ENCODE results near the gene KCND2. TPM values are rescaled to one million over a fixed set of nuclear protein-coding genes. Genes with fewer than 3 reads are reported as not detected.

The KCND2 gene
- total RNA-seq, 1 experiment from 2014 or later: 0.72 TPM

DNA sequence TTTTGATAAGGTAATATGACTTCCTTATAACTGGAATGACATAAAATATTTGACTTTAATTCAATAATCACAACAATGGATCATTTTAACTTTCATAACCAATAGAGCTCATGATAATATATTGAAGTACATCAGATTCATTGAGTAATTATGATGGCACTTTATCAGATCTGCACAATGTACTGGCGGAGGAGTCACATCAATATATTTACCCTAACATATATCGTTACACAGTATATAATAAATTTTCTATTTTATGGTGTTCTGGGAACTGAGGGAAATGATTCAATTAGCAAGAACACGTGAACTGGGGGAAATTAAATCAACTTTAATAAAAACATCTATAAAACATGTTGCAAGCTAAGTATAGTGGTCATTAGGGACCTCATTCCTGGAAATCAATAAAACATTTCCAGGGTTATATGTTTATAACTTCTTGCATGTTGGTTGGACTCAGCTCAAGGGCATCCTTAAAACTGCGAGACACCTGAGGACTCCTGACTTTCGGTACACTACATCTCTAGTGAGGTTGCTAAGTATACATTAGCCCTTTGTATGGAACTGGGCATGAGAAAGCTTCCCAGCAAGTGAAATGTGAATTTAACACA lies 254.0 kb downstream of the KCND2 start:
- H2AFZ ChIP-seq: no peak overlapping the region
- intact Hi-C loops (cut with micrococcal nuclease; ENCODE audit: unreplicated experiment): no loop called here
- BruUV-seq (replicated peaks): no TSS peak
- H4K20me1 ChIP-seq (ENCODE audit: insufficient read depth): no peaks in the 10 kb centered on the region
- H3K9me2 ChIP-seq (ENCODE audit: insufficient read depth): no peaks in the 10 kb centered on the region
- H3K4me1 ChIP-seq (replicated peaks; ENCODE audit: insufficient read depth): 0 out of 2 replicates have a peak, but pooled peaks cover 2% of the 10 kb centered on the region
- POLR2A ChIA-PET (ENCODE audit: unreplicated experiment): no interaction called here
- TF ChIP-seq EZH2 (IDR thresholded peaks at IDR 0.05; ENCODE audit: low read depth): no peak
- no peak for TF ChIP-seq CTCF (conservative IDR thresholded peaks at IDR 0.05)
- CTCF ChIA-PET: no interaction called here
- no peaks in the 10 kb centered on the region for H3K9me3 ChIP-seq (ENCODE audit: insufficient read depth, low read depth)
- no peak overlapping the region for H3K4me2 ChIP-seq
- no peaks in the 10 kb centered on the region for H3K79me2 ChIP-seq (ENCODE audit: low read depth)
- H3K36me3 ChIP-seq (ENCODE audit: low read depth): no peaks in the 10 kb centered on the region
- H3K4me3 ChIP-seq: no peak overlapping the region
- H3K27ac ChIP-seq: no peak overlapping the region
- no peak for DNase-seq
- no peaks in the 10 kb centered on the region for H3K27me3 ChIP-seq (ENCODE audit: insufficient read depth, low read depth)
- H3F3A ChIP-seq (ENCODE audit: insufficient read depth, low read depth): no peaks in the 10 kb centered on the region

GRCh38 chr7:120529736-120530135 lies 256.8 kb downstream of the KCND2 start:
- H3K9me2 ChIP-seq (ENCODE audit: insufficient read depth): no peaks in the 10 kb centered on the region
- no peak overlapping the region for H3K27ac ChIP-seq
- no peaks in the 10 kb centered on the region for H3K36me3 ChIP-seq (ENCODE audit: low read depth)
- H3K9me3 ChIP-seq (ENCODE audit: insufficient read depth, low read depth): no peaks in the 10 kb centered on the region
- BruUV-seq (replicated peaks): no TSS peak
- no peaks in the 10 kb centered on the region for H3F3A ChIP-seq (ENCODE audit: insufficient read depth, low read depth)
- no peak overlapping the region for H2AFZ ChIP-seq
- no peak overlapping the region for H3K4me2 ChIP-seq
- ChIA-PET CTCF (no interaction called here), POLR2A (ENCODE audit: unreplicated experiment) (no interaction called here)
- H3K79me2 ChIP-seq (ENCODE audit: low read depth): no peaks in the 10 kb centered on the region
- DNase-seq: no peak
- H4K20me1 ChIP-seq (ENCODE audit: insufficient read depth): no peaks in the 10 kb centered on the region
- TF ChIP-seq CTCF (conservative IDR thresholded peaks at IDR 0.05): no peak
- TF ChIP-seq EZH2 (IDR thresholded peaks at IDR 0.05; ENCODE audit: low read depth): no peak
- H3K27me3 ChIP-seq (ENCODE audit: insufficient read depth, low read depth): no peaks in the 10 kb centered on the region
- intact Hi-C loops (cut with micrococcal nuclease; ENCODE audit: unreplicated experiment): no loop called here
- no peak overlapping the region for H3K4me3 ChIP-seq
- no peaks in the 10 kb centered on the region for H3K4me1 ChIP-seq (replicated peaks; ENCODE audit: insufficient read depth)

DNA sequence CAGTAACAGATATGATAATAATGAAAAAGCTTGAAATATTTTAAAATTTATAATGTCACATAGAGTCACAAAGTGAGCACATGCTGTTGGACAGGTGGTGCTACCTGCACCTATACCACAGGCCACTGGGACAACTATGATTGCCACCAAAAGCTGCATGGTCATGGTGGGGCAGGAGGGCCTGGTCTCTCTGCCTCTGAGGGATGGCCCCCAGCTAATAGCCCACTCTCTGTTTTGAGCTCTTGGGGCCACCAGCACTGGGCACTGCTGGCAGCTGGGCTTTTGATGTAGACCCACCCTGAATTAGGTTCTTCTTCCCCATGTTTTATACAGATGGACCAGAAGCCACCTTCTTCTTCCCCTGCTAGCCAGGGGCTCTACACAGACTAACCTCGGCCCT lies 265.4 kb downstream of the KCND2 start:
- Histone ChIP-seq H3K79me2 (ENCODE audit: low read depth) (no peaks in the 10 kb centered on the region), H3K4me3 (no peak overlapping the region), H2AFZ (no peak overlapping the region), H3K27ac (no peak overlapping the region), H4K20me1 (ENCODE audit: insufficient read depth) (no peaks in the 10 kb centered on the region), H3K36me3 (ENCODE audit: low read depth) (no peaks in the 10 kb centered on the region), H3F3A (ENCODE audit: insufficient read depth, low read depth) (no peaks in the 10 kb centered on the region), H3K9me3 (ENCODE audit: insufficient read depth, low read depth) (no peaks in the 10 kb centered on the region; the same call in 1 of the 2 replicates), H3K4me2 (no peak overlapping the region), H3K9me2 (ENCODE audit: insufficient read depth) (no peaks in the 10 kb centered on the region; the same call in 1 of the 2 replicates), H3K4me1 (replicated peaks; ENCODE audit: insufficient read depth) (no peaks in the 10 kb centered on the region), H3K27me3 (ENCODE audit: insufficient read depth, low read depth) (no peaks in the 10 kb centered on the region)
- TF ChIP-seq EZH2 (IDR thresholded peaks at IDR 0.05; ENCODE audit: low read depth) (no peak), CTCF (conservative IDR thresholded peaks at IDR 0.05) (no peak)
- ChIA-PET POLR2A (ENCODE audit: unreplicated experiment) (no interaction called here), CTCF (no interaction called here)
- intact Hi-C loops (cut with micrococcal nuclease; ENCODE audit: unreplicated experiment): no loop called here
- no TSS peak for BruUV-seq (replicated peaks)
- no peak for DNase-seq
